Measurements from ENCODE around the gene EIF3M.
"Not testable (repeated sequence)": the region's sequence is repeated elsewhere in the genome, so short reads cannot be mapped to it uniquely, and the experiment has no call there.

EIF3M gene

GRCh38 chr11:32597921-32598320, 14.3 kb downstream of the EIF3M start:
- no peak for DNase-seq

- DNase-seq = peak in 1 of 2 donors; percentile 61
Measured at GRCh38 chr11:32602657-32603415, 19.2 kb downstream of the EIF3M start.

GRCh38 chr11:32606220-32606619, 22.6 kb downstream of the EIF3M start:
- DNase-seq = no peak

- not testable (repeated sequence) for DNase-seq
Measured at GRCh38 chr11:32608826-32609225, 25.2 kb downstream of the EIF3M start.

GRCh38 chr11:32610797-32611352, 27.2 kb downstream of the EIF3M start:
- no peak for DNase-seq

GRCh38 chr11:32613500-32614151, 30.0 kb downstream of the EIF3M start:
- DNase-seq = no peak

- peak; percentile 6 to 21 for DNase-seq
Measured at GRCh38 chr11:32615422-32615821, 31.8 kb downstream of the EIF3M start.

- no peak for DNase-seq
Measured at GRCh38 chr11:32616903-32617302, 33.3 kb downstream of the EIF3M start.

- DNase-seq = no peak
Measured at GRCh38 chr11:32630844-32631243, 47.2 kb downstream of the EIF3M start.

GRCh38 chr11:32635819-32636218, 52.2 kb downstream of the EIF3M start:
- no peak for DNase-seq

GRCh38 chr11:32641361-32641760, 57.7 kb downstream of the EIF3M start:
- DNase-seq = no peak

- DNase-seq = no peak
Measured at GRCh38 chr11:32643526-32643925, 59.9 kb downstream of the EIF3M start.

Measured in inflammatory macrophage (primary cell).